H1 (cell line): ENCODE measurements around the gene MRPS18C. TPM values are rescaled to one million over a fixed set of nuclear protein-coding genes. Genes with fewer than 3 reads are reported as not detected.
A peak's percentile ranks its signal among the peaks of the same experiment; 100 is the strongest.

Source experiments
- ASH2L ChIP-seq: fragments of 200-600, 300-600 bp; sonication (generic); IDR thresholded peaks from one replicate; pipeline ENCODE4 v1.7.1; 2017; ENCODE audit warnings: low read length
- CBX5 ChIP-seq: fragments of 300-800, 300-1000 bp; sonication (generic); IDR thresholded peaks from 2 replicates; pipeline ENCODE4 v1.7.1; 2016; ENCODE audit warnings: antibody characterized with exemption, low read length, low read depth
- CREB1 ChIP-seq: IDR thresholded peaks from 2 replicates; pipeline ENCODE4 v1.6.1; 2012; ENCODE audit warnings: inconsistent platforms
- GTF2F1 ChIP-seq: IDR thresholded peaks from 2 replicates; pipeline ENCODE4 v1.6.1; 2012; ENCODE audit warnings: low read depth, low read length, improper control_type of control experiment, borderline replicate concordance
- NANOG ChIP-seq: IDR thresholded peaks from 2 replicates; pipeline ENCODE4 v1.6.1; 2011; ENCODE audit warnings: low read length, low read depth, mild to moderate bottlenecking, inconsistent platforms; ENCODE audit not compliant: insufficient read depth, poor library complexity, severe bottlenecking
- NRF1 ChIP-seq: IDR thresholded peaks from 2 replicates; pipeline ENCODE4 v1.6.1; 2011; ENCODE audit warnings: mild to moderate bottlenecking, low read depth, low read length, improper control_type of control experiment
- PHF8 ChIP-seq: fragments of 200-600 bp; sonication (generic); conservative IDR thresholded peaks from 2 replicates; pipeline ENCODE4 v1.7.1; 2012; ENCODE audit warnings: low read depth, mild to moderate bottlenecking, inconsistent platforms, low read length, moderate library complexity
- POLR2A ChIP-seq, 2 experiments: IDR thresholded peaks; 1 replicate in 1 of 2; 2 replicates in 1 of 2; pipeline ENCODE4 v1.6.1; 2011; ENCODE audit warnings: low read depth in 2 of 2, low read length in 2 of 2, mild to moderate bottlenecking in 2 of 2; ENCODE audit errors: control extremely low read depth in 1 of 2
- RAD21 ChIP-seq, 2 experiments: IDR thresholded peaks in 1 of 2; conservative IDR thresholded peaks in 1 of 2; 2 replicates each; pipeline ENCODE4 v1.6.1; 2011; ENCODE audit warnings: low read depth in 2 of 2, low read length in 2 of 2, improper control_type of control experiment in 1 of 2, inconsistent platforms in 1 of 2, mild to moderate bottlenecking in 1 of 2, moderate library complexity in 1 of 2
- RBBP5 ChIP-seq: IDR thresholded peaks from 2 replicates; pipeline ENCODE4 v1.7.1; 2012; ENCODE audit warnings: low read depth, mild to moderate bottlenecking, inconsistent platforms, low read length, moderate library complexity, borderline replicate concordance
- SIX5 ChIP-seq: IDR thresholded peaks from 2 replicates; pipeline ENCODE4 v1.6.1; 2011; ENCODE audit warnings: mild to moderate bottlenecking, low read depth, low read length
- SUZ12 ChIP-seq: fragments of 200-600 bp; sonication (generic); IDR thresholded peaks from 2 replicates; pipeline ENCODE4 v1.6.1; 2012; ENCODE audit warnings: mild to moderate bottlenecking, inconsistent platforms, low read length, moderate library complexity, mixed read lengths
- TAF1 ChIP-seq: IDR thresholded peaks from 2 replicates; pipeline ENCODE4 v1.6.1; 2011; ENCODE audit warnings: mild to moderate bottlenecking, low read depth, low read length
- TAF7 ChIP-seq: optimal IDR thresholded peaks from 2 replicates; pipeline ENCODE3; 2011; ENCODE audit warnings: low read depth, mild to moderate bottlenecking, inconsistent platforms, low read length, moderate library complexity, borderline replicate concordance
- TEAD4 ChIP-seq: IDR thresholded peaks from 2 replicates; pipeline ENCODE4 v1.6.1; 2012; ENCODE audit warnings: low read depth, low read length, inconsistent platforms, mixed read lengths
- polyA plus RNA-seq, 7 experiments: library from polyadenylated mRNA; depleted of rRNA in 3 of 7; stranded (reverse) in 5 of 7; unstranded in 2 of 7; fragments of >200 nt in 5 of 7; fragments of 200-250 nt in 2 of 7; gene quantifications; 1 replicate in 5 of 7; 2 replicates in 1 of 7; 4 replicates in 1 of 7; pipeline versions ENCODE4 v1.2.1 to v1.2.3, GENCODE V29; 2011 to 2013; ENCODE audit warnings: missing spikeins in 2 of 7, mixed read lengths in 2 of 7
- total RNA-seq: library from RNA; stranded (reverse); fragmentation: NEBNext Ultra II Directional; extraction: Animal tissue kit (Norgen Biotek cat#: 25700); gene quantifications from 2 replicates; pipeline ENCODE4 v1.2.1, GENCODE V29; 2021
- TF ChIP-seq, protein P1 (sequence below), 3 experiments: IDR thresholded peaks; 1 replicate in 2 of 3; 2 replicates in 1 of 3; pipeline versions ENCODE4 v1.5.1 to v1.6.1; 2011; ENCODE audit warnings: low read length in 3 of 3, mild to moderate bottlenecking in 3 of 3, inconsistent platforms in 2 of 3, low read depth in 1 of 3, moderate library complexity in 1 of 3; ENCODE audit not compliant: insufficient read depth in 1 of 3; ENCODE audit errors: control extremely low read depth in 1 of 3
- TF ChIP-seq, protein P2 (sequence below): IDR thresholded peaks from 2 replicates; pipeline ENCODE4 v1.6.1; 2011; ENCODE audit warnings: low read length, improper control_type of control experiment

The MRPS18C gene
- total and polyA plus RNA-seq, 2 of the 8 experiments (the other 6 are each of a cell fraction or from before 2014, with no cell fraction given) = 22.6 to 50.3 TPM

DNA sequence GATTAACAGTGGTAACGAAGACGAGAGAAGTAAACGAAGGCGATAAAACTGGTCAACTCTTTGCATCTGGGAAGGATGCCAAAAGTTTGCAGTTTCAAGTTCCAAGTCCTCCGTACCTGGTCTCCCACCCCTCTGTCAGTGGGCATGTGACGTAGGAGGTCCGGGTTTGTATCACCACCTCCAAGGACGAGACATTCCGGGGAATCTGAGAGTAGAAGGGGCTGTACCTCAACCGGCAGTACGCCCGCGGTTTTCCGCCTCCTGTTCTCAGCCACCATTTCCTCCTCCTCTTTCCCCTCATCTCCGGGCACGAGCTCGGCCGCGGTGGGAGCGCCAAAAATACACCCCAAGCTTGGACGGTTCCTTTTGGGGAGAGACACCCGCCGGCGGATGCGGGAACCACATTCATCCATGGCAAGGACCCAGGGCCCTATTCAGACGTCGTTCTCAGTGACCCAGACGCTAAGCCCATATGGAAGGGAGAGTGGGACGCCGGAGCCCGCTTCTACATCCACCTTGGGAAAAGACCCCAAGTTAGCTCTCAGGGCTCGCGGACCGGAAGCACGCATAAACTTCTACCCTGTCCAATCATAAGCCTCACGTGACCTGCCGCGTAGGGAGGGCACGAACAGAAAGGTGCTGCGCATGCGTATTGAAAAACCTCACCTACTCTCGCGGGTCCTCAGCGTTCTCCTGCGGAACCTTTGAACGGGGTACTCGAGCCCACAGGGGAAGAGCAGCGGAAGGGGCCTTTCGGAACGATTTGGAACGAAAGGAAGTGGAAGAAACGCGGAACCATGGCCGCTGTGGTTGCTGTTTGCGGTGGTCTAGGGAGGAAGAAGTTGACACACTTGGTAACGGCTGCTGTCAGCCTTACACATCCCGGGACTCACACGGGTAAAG lies at the start of gene MRPS18C, which contains the start of gene HELQ (continued):
- TF ChIP-seq, protein P1, sequence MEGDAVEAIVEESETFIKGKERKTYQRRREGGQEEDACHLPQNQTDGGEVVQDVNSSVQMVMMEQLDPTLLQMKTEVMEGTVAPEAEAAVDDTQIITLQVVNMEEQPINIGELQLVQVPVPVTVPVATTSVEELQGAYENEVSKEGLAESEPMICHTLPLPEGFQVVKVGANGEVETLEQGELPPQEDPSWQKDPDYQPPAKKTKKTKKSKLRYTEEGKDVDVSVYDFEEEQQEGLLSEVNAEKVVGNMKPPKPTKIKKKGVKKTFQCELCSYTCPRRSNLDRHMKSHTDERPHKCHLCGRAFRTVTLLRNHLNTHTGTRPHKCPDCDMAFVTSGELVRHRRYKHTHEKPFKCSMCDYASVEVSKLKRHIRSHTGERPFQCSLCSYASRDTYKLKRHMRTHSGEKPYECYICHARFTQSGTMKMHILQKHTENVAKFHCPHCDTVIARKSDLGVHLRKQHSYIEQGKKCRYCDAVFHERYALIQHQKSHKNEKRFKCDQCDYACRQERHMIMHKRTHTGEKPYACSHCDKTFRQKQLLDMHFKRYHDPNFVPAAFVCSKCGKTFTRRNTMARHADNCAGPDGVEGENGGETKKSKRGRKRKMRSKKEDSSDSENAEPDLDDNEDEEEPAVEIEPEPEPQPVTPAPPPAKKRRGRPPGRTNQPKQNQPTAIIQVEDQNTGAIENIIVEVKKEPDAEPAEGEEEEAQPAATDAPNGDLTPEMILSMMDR (IDR thresholded peaks at IDR 0.05; ENCODE audit: control extremely low read depth in 1 of 3, insufficient read depth in 1 of 3, low read depth in 1 of 3, low read length in 3 of 3) = peak in 1 of 3 experiments; percentile 33; a peak in 1 of 4 replicates
- TF ChIP-seq, protein P2, sequence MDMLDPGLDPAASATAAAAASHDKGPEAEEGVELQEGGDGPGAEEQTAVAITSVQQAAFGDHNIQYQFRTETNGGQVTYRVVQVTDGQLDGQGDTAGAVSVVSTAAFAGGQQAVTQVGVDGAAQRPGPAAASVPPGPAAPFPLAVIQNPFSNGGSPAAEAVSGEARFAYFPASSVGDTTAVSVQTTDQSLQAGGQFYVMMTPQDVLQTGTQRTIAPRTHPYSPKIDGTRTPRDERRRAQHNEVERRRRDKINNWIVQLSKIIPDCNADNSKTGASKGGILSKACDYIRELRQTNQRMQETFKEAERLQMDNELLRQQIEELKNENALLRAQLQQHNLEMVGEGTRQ = peak; percentile 98
- TF ChIP-seq TAF1 (peak; percentile 96), ASH2L (peak; percentile 96), CREB1 (peak; percentile 76), CBX5 (no peak), GTF2F1 (peak; percentile 71; the same call in 1 of the 2 replicates), PHF8 (peak; percentile 87), NANOG (peak; percentile 18), TAF7 (peak; percentile 21), TEAD4 (0 out of 2 replicates have a peak, but pooled peaks have one; percentile 32), SIX5 (peak; percentile 34; the same call in 1 of the 2 replicates), RAD21 (IDR thresholded peaks at IDR 0.05 in 1 of 2, conservative IDR thresholded peaks at IDR 0.05 in 1 of 2; ENCODE audit: low read depth in 2 of 2, low read length in 2 of 2) (peak in 1 of 2 experiments; percentile 28; a peak in 1 of 4 replicates), RBBP5 (peak; percentile 48; the same call in 1 of the 2 replicates), SUZ12 (no peak), POLR2A (IDR thresholded peaks at IDR 0.05; ENCODE audit: control extremely low read depth in 1 of 2, low read depth in 2 of 2, low read length in 2 of 2) (peak; percentile 93 to 95), NRF1 (peak; percentile 97)
